ENCODE results near the gene NAT9.
A peak's percentile ranks its signal among the peaks of the same experiment; 100 is the strongest.

NAT9 gene

DNA sequence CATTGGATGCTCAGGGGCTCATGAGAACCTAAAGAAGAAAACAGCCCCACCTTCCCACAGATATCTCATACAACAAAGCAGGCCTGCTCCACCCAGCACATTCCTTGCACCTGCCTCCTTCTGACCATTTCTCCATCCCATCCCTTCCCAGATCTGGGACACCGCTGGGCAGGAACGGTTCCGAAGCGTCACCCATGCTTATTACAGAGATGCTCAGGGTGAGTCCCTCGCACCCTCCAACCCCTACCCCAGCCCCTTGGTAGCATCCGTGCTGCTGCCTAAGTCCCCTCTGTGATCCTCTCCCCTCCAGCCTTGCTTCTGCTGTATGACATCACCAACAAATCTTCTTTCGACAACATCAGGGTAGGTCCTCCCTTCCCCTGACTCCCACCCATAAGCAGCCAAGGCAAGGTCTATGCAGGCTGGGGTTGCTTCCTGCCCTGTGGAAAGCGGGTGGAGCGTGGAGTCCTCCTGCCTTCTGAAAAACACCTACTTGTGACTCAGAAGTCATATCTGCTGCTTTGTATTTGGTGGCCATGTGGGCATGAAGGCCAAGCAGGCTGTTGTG, 33.1 kb downstream of the NAT9 start:
- no peak for DNase-seq

DNA sequence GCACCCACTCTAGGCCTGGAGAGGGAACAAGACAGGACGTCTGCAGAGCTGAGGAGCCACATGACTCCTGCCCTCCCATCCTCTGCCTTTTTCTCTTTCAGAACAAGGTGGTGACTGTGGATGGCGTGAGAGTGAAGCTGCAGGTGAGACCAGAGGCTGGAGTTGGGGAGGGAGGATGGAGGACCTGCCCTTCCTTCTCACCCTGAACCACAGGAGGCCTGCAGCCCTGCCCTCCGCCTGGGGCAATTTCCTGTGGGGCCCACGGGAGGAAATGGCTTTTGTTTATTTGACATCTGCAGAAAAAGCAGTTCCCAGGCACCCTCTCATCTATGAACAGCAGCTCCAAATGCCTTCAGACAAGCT, 34.0 kb downstream of the NAT9 start:
- peak; percentile 53 for DNase-seq

DNA sequence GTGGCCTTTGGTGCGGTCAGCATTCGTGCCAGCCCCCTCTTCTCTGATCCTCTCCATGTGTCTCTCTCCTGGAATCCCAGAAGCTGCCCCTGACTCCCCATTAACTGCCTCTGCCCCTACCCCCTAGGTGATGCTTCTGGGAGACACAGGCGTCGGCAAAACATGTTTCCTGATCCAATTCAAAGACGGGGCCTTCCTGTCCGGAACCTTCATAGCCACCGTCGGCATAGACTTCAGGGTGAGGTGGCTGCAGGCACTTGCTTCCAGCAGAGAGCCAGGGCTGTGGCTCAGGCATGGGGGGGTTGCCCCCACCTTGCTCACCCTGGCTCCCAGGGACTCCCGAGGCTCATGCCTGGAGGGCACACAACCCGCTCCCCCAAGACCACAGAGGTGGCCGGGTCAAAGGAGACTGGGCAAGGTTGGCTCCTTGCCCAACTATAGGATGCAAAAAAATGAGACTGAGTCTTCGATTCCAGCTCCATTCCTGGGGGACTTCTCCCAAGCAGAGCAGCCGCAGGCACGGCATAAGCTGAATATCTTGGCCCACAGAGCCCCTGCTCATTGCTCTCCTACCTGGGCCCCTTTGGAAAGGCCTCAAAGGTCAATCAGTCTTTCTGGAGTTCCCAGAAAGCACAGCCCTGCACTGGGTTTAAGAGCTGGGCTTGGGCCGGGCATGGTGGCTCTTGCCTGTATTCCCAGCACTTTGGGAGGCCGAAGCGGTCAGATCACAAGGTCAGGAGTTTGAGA, 35.3 kb downstream of the NAT9 start:
- DNase-seq: no peak

DNA sequence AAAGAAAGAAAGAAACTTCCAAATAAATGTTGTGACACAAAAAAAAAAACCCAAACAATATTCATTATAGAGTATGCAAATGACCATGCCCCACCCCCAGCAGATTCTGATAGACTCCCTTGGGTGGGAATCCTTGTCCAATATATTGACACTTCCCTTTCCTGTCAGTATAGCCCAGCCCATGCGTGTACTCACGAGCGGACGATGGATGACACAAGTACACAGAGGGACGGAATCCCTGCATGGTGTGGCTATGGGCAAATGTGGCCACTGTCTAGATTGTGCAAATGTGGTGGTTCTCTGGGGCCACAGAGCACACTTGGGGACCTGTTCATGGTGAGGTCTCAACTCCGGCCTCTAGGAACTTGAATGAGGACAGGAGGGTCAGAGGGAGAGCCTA, 36.0 kb downstream of the NAT9 start:
- DNase-seq: no peak

DNA sequence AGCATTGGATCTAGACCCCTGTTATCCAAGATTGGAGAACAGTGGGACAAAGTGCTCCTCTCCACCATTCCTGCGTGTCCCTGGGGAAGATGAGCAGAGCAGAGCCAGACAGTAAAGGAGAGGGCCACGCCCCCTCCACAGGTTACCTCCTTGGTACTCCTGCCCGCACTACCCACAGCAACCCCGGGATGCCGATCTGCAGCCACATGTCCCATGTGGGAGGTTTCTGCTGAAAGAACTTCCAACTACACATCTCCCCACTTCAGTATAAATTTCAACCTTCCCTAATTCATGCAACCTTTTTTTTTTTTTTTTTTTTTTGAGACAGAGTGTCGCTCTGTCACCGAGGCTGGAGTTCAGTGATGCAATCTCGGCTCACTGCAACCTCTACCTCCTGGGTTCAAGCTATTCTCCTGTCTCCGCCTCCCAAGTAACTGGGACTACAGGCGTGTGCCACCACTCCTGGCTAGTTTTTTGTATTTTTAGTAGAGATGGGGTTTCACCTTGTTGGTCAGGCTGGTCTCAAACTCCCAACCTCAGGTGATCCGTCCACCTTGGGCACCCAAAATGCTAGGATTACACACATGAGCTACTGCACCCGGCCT, 36.8 kb downstream of the NAT9 start:
- no peak for DNase-seq

DNA sequence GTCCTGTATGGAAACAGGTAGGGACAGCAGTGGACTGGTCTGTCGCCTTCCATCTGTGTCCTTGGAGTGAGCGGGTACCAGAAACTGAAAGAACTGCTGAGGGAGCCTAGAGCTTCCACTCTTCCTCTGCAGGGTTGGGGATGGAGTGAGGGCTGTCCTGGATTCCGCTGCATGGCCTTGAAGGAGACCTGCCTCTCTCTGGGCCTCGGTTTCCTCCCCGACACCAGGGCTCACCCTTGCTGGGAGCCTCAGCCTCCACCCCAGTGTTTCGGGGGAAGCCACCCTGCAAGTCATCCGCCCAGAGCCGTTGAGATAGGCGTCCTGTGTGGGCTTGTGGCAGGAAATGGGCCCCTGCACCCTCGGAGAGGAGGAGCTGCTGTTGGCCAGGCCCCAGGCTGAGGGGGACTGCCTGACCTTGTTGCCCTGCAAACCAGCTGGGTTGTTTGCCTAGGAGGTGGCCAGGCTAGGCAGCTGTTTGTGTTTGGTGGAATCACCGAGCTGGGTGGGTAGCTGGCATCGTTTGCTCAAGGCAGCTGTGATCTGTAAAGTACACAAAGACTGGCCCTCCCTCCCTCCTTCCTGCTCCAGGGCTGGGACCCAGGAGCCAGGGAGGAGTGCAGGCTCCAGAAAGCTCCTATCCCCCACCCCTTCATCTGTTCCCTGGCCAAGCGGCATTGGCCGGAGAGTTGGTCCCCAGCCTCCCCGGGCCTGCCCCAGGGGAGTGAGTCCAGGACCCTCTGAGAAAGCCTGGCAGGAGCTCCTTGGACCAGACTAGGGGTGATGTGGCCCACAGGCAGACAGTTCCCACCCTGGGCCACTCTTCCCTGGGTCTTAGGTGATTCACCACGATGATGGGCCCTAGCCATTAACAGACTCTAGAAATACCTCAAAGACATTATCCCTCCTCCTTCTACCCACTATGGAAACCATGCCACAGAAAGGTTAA, 37.8 kb downstream of the NAT9 start:
- DNase-seq: no peak

DNA sequence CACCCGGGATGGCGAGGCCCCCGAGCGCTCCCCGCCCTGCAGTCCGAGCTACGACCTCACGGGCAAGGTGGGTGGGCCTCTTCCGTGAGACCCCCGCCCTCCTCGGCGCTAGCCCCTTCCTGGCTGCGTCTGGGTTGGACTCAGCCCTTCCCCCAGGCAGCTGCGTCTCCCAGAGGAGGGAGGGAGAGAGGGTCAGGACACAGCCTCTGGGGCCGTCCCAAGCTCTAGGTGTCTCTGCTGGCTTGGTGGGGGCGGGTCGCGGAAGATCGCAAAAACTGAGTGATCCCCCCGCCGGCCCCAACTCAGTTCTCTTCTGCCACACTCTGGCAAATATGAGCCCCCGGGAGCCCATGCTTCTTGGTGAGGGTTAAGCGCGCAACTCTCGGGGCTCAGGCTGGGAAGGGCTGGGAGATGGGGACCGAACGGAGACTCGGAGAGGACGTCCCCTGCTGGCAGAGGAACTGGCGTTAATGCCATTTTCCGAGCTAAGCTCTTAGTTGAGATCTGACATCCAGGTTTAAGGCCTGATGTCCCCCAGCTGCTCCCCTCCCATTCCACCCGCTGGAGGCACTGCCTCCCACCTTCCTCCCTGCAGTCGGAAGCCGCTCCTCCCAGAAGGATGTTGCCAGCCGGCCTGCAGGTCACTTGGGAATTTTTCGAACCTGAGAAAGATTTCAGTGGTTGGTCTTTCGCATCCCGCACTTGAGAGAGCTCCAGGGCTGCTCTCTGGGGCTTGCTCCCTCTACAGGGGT, 38.7 kb downstream of the NAT9 start:
- DNase-seq: peak; percentile 35

DNA sequence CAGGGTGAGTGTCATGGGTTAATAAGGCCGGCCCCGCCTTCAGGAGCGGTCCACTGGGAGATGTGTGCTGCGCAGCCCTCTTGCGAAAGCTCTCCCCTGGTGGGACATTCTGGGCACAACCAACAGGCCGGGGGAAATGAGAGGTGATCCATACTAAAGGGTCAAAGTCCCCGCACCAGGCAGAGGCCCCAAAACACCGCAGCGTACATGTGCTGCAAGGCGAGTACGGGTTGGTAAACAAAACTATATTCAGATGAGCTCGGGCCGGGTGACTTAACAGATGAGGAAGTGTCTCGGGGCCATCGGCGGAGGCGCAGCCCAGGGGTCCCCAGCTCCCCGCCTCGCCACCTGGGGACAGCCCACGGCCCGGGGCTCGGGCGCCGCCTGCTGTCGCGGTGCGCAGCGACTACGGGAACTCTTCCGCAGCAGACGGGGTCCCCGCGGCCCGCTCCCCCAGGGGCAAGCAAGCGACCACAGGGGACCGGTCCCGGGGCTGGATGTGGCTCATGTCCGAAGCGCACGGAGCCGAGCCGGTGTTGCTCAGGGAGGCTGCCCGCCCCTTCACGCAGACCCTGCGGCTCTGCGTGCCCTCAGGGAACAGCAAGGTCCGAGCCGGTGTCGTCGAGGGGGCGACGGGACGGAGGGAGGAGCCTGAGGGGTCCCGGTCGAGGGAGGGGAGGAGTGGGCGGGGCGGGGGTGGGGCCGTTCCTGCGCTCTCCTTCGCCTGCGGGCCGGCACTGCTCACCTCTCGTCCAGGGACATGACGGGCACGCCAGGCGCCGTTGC, 39.4 kb downstream of the NAT9 start, which contains the start of gene RAB37:
TSS of gene RAB37 (plus strand) at position 744 of the 786 bp plus-strand sequence. CDS start at position 761, 17 bp downstream.
- no peak for DNase-seq

DNA sequence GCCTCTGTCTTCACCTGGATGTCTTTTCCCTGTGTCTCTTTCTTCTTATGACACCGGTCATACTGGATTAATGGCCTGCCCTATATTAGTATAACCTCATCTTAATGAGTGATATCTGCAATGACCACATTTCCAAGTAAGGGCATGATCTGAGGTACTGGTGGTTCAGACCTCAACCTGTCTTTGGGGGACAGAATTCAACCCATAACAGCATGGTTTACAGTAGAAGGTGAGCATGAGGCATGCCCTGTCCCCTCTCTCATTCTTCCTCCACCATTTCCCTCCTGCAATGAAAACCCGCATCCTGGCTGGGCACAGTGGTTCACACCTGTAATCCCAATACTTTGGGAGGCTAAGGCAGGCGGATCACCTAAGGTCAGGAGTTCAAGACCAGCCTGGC, 41.9 kb downstream of the NAT9 start:
- DNase-seq: no peak

DNA sequence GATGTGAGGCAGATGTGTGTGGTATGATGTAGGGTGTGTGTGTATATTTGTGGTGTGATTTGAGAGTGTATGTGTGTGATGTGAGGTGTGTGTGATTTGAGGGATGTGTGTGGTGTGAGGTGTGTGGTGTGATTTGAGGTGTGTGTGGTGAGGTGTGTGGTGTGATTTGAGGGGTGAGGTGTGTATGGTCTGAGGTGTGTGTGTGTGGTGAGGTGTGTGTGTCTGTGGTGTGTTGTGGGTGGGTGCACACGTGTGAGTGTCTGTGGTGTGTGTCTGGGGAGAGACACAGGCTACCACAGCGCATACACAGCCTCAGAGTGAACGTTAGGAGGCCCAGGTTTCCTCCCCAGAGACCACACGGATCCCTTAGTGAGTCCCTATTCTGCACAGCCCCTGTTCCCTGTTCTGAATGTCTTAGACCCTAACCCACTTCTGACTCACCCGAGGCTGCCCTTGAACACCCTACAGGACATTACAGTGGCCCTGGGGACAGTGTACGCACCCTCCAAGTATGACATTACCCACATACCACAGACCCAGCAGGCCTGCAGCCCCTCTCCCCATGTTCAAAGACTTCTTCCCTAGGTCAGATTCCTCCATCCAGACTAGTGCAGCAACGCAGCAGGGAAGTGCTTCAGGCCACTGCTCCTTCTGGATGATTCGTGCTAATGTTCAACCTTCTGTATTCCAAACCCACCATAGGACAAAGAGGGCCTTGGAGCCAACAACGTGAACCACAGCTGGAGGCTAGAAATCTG, 42.6 kb downstream of the NAT9 start:
- DNase-seq: no peak

DNA sequence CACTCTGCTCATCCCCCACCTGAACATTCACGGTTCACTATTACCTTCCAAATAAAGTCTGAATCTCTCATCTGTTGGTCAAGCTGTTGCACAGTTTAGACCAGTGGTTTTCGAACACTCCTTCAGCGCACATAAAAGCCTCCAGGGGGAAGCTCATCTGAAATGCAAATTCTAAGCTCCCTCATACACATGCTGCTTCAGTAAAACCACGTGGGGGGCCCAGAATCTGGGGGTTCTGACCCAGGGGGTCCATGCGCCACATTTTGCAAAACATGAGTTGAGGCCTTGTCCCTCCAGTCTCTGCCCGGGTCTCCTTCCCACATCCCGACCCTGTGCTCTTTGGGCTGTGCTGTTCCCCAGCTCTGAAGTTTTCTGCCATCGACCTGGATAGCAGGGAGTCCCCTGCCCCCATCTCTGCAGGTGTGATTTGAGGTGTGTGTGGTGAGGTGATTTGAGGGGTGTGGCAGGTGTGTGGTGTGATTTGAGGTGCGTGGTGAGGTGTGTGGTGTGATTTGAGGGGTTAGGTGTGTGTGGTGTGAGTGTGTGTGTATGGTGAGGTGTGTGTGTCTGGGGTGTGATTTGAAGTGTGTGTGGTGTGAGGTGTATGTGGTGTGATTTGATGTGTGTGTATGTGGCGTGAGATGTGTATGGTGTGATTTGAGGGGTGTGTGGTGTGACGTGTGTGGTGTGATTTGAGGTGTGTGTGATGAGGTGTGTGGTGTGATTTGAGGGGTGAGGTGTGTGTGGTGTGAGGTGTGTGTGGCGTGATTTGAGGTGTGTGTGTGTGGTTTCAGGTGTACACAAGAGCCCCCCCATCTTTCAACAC, 43.9 kb downstream of the NAT9 start:
- no peak for DNase-seq

DNA sequence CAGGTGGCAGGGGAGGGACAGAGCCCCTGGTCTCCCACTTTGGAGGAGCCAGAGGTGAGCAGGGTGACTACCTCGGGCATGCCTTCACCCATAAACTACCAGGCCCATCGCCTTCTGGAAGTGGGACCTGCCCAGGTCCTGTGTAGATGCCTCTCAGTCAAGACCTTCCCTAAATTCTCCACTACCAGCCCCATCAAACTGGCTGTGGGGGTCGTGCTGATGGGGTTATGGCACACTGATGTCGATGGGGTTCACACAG, 44.9 kb downstream of the NAT9 start:
- no peak for DNase-seq

DNA sequence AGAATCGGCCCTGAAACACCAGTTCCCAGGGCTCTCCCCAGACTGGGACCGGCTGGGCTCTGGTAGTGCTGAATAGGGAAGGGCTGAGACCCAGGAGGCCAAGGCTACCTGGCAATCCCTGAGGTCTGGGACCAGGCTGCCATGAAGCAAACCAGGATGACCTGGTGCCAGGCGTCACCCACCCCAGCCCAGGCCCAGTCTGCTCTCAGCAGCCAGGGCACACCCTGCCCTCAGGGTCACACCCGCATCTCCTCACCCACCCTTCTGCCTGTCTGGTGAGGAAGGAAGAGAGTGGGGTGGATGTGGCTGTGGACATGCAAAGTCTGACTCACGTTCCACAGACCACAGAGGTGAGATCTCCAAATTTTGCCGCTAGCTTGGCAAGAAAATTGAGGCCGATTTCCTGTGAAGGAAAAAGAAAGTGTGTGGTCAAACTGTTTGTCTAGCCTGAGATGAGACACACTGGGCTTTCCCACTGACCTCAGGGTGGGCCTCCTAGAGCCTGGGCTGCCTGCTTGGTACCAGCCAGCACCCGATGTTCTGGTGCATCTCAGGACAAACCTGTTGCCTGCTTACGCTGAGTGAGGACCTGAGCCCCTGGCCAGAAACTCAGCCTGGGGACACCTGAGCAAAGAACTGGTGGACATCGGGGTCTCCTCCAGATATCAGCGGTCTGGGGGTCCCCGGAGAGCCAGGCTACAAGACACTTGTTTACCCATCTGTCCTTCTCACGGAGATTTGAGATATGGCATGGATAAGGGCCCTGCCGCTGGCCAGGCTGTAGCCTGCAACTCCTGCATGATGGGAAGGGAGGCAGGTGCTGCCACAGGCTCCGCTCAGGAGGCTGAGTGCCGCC, 45.4 kb downstream of the NAT9 start:
- DNase-seq: no peak

DNA sequence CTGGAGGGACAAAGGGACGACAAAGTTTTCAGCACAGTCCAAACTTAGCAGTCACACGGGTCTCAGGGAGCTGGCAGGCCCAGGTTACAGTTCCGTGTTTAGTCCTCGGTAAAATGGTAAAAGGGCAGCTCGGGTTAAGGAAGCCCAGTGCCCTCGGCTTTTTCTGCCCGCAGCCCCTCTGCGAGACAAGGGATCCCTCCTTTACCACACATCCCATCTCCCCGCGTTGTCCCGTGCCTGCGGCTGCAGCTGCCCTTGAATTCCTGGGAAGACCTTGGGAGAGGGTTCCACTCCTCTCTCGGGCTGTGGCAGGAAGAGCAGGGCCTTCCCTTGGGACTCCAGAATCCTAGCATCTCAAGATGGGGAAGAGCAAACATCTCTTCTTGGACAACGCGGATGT, 46.3 kb downstream of the NAT9 start:
- DNase-seq: no peak

DNA sequence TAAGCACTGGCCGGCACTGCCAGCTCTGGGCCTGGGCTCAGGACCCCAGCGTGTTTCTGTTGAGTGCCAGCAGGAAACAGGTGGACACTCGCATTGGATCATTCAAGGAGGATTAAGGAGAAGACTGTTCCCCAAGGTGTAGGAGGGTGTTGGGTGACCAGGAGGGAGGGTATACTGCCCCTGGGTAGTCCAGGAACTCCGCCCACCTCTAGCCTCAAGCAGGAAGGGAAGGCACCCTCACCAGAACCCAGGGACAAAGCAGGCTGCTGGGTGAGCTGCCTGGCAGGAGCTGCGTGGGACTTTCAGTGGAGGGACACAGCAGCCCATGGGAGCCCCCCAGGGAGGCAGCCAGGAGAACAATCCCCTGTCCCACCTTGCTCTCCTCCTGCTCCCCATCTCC, 46.8 kb downstream of the NAT9 start:
- no peak for DNase-seq

DNA sequence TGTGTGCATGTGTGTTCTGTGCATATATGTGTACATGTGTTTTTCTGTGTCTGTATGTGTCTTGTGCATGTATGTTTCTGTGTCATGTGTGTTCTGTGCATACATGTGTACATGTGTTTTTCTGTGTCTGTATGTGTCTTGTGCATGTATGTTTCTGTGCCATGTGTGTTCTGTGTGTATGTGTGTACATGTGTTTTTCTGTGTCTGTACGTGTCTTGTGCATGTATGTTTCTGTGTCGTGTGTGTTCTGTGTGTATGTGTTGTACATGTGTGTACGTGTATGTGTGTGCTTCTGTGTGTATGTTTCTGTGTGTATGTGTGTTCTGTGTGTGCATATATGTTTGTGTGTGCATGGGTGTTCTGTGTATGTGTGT, 47.5 kb downstream of the NAT9 start:
- no peak for DNase-seq

DNA sequence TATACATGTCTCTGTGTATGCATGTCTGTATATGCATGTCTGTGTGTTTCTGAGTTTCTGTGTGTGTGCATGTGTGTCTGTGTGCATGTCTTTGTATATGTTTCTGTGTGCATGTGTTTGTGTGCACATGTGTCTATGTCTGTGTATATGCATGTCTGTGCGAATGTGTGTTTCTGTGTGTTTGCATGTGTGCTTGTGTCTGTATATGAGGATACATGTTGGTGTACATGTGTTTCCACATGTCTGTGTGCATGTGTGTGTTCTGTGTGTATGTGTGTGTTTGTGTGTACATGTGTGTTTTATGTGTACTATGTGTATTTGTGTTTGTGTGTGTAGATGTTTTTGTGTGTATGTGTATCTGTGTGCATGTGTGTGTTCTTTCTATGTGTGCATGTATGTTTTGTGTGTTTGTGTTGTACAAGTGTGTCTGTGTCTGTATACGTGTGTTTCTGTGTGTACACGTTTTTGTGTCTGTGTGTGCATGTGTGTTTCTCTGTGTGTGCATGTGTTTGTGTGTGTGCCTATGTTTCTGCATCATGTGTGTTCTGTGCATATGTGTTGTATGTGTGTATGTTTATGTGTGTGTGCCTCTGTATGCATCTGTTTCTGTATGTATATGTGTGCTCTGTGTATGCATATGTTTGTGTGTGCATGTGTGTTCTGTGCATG, 48.0 kb downstream of the NAT9 start:
- DNase-seq: no peak

DNA sequence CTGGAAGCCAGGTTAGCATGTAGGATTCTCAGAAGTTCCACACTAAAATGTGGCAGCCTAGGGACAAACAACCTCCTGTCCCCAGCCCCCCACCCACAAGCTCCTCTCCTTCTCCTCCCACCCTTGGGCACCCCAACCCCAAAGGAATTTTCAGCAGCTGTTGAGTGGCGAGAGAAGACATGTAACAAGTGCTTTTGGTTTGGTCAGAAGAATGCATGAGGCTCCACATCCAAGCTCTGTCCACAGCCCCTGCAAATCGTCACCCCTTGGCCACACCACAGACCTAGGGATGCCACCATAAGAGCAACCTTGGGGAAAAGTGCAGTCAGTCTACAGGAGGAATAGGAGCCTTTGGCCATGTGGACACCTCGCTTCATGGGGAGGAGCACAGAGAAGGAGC, 51.0 kb downstream of the NAT9 start:
- DNase-seq: no peak

DNA sequence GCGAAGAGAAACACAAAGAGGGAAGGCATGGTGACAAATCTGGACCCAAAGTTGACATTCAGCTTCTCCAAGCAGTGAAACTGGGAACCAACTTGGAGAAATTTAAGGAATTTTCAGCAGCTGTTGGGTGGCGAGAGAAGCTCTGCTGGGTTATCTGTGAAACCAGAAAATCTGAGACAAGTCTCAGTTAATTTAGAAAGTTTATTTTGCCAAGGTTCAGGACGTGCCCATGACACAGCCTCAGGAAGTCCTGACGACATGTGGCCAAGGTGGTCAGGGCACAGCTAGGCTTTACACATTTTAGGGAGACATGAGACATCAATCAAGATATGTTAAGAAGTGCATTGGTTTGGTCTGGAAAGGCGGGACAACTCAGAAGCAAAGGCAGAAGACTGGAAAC, 52.3 kb downstream of the NAT9 start:
- DNase-seq: no peak
